IMR-90 (cell line): ENCODE measurements around the gene MRPL34. TPM values are rescaled to one million over a fixed set of nuclear protein-coding genes. Genes with fewer than 3 reads are reported as not detected.

Source experiments
- ATAC-seq: fragments of 200-7000 bp; cut with Tn5 transposase; 2 replicates; pipeline ENCODE4 v1.9.1; 2020; ENCODE audit warnings: low read depth, mild to moderate bottlenecking, moderate library complexity
- BruUV-seq: library from RNA; stranded (reverse); fragments of 400-500 nt; replicated peaks from 2 replicates; lab custom pipeline; 2021; lab: Mats Ljungman, UMichigan
- CTCF ChIA-PET: fragments of 300-600 bp; formaldehyde crosslinking; extraction: SDS; loops from one replicate; lab custom pipeline; 2021; ENCODE audit warnings: antibody characterized with exemption; lab: Yijun Ruan, JAX
- POLR2A ChIA-PET: fragments of 300-600 bp; sonication (Branson Sonifier 250); formaldehyde crosslinking; loops from one replicate; lab custom pipeline; 2022; ENCODE audit warnings: antibody characterized with exemption; ENCODE audit not compliant: unreplicated experiment; lab: Charles Lee
- DNase-seq: peaks from one replicate; pipeline ENCODE4 v3.0.0; 2013
- H2AFZ ChIP-seq: replicated peaks from 2 replicates; pipeline ENCODE3; 2013; ENCODE audit warnings: low read length, mild to moderate bottlenecking; ENCODE audit not compliant: poor library complexity
- H2AK5ac ChIP-seq: 2 replicates; pipeline ENCODE4 v1.6.1; 2013; ENCODE audit warnings: low read depth, low read length, inconsistent platforms
- H2AK9ac ChIP-seq: replicated peaks from 2 replicates; pipeline ENCODE3; 2013; ENCODE audit warnings: mild to moderate bottlenecking, low read depth, low read length, moderate library complexity; ENCODE audit not compliant: poor library complexity
- H2BK120ac ChIP-seq: 2 replicates; pipeline ENCODE4 v1.6.1; 2013; ENCODE audit warnings: low read depth, low read length, inconsistent platforms
- H2BK15ac ChIP-seq: 3 replicates; pipeline ENCODE4 v1.6.1; 2013; ENCODE audit warnings: low read depth, low read length, inconsistent platforms
- H2BK20ac ChIP-seq: 2 replicates; pipeline ENCODE4 v1.6.1; 2013; ENCODE audit warnings: low read depth, mild to moderate bottlenecking, inconsistent platforms, low read length, moderate library complexity
- H2BK5ac ChIP-seq: 2 replicates; pipeline ENCODE4 v1.6.1; 2013; ENCODE audit warnings: mild to moderate bottlenecking, low read depth, low read length, inconsistent platforms; ENCODE audit not compliant: poor library complexity, severe bottlenecking
- H3K14ac ChIP-seq: replicated peaks from 2 replicates; pipeline ENCODE4 v1.6.1; 2013; ENCODE audit warnings: low read depth, low read length, inconsistent platforms
- H3K18ac ChIP-seq: 2 replicates; pipeline ENCODE4 v1.6.1; 2013; ENCODE audit warnings: low read depth, low read length, control low read depth
- H3K23ac ChIP-seq: 2 replicates; pipeline ENCODE4 v1.6.1; 2013; ENCODE audit warnings: low read depth, low read length, inconsistent platforms
- H3K27ac ChIP-seq: 2 replicates; pipeline ENCODE4 v1.5.1; 2013; ENCODE audit warnings: mild to moderate bottlenecking, control low read depth, low read length; ENCODE audit not compliant: insufficient read depth
- H3K27me3 ChIP-seq: 2 replicates; pipeline ENCODE4 v1.6.1; 2013; ENCODE audit warnings: low read length; ENCODE audit not compliant: control insufficient read depth, insufficient read depth
- H3K36me3 ChIP-seq: 2 replicates; pipeline ENCODE4 v1.6.1; 2013; ENCODE audit warnings: low read length, mixed read lengths; ENCODE audit not compliant: control insufficient read depth, insufficient read depth
- H3K4ac ChIP-seq: 2 replicates; pipeline ENCODE4 v1.6.1; 2013; ENCODE audit warnings: low read depth, low read length, inconsistent platforms
- H3K4me1 ChIP-seq: 2 replicates; pipeline ENCODE4 v1.6.1; 2013; ENCODE audit warnings: low read length, mixed read lengths; ENCODE audit not compliant: control insufficient read depth, insufficient read depth
- H3K4me2 ChIP-seq: 2 replicates; pipeline ENCODE4 v1.6.1; 2013; ENCODE audit warnings: low read depth, mild to moderate bottlenecking, control low read depth, low read length, moderate library complexity
- H3K4me3 ChIP-seq: 2 replicates; pipeline ENCODE4 v1.5.1; 2013; ENCODE audit warnings: low read depth, mild to moderate bottlenecking, control low read depth, low read length, moderate library complexity; ENCODE audit not compliant: insufficient read depth
- H3K56ac ChIP-seq: 2 replicates; pipeline ENCODE4 v1.6.1; 2013; ENCODE audit warnings: low read length, inconsistent platforms; ENCODE audit not compliant: insufficient read depth; ENCODE audit errors: extremely low read depth
- H3K79me1 ChIP-seq, 2 experiments: 2 replicates each; pipeline ENCODE4 v1.6.1; 2013; ENCODE audit warnings: low read length in 2 of 2, inconsistent platforms in 1 of 2, low read depth in 1 of 2
- H3K9ac ChIP-seq: 2 replicates; pipeline ENCODE4 v1.6.1; 2013; ENCODE audit warnings: low read depth, low read length, control low read depth
- H3K9me1 ChIP-seq: 2 replicates; pipeline ENCODE4 v1.6.1; 2013; ENCODE audit warnings: low read length, inconsistent platforms; ENCODE audit not compliant: insufficient read depth
- H3K9me3 ChIP-seq: 2 replicates; pipeline ENCODE4 v1.6.1; 2013; ENCODE audit warnings: low read length; ENCODE audit not compliant: control insufficient read depth, insufficient read depth
- H4K20me1 ChIP-seq: 2 replicates; pipeline ENCODE4 v1.6.1; 2013; ENCODE audit warnings: low read length, inconsistent platforms; ENCODE audit not compliant: insufficient read depth
- H4K5ac ChIP-seq: 2 replicates; pipeline ENCODE4 v1.6.1; 2013; ENCODE audit warnings: mild to moderate bottlenecking, low read depth, low read length, control low read depth
- H4K8ac ChIP-seq, 2 experiments: 2 replicates each; pipeline ENCODE4 v1.6.1; 2013; ENCODE audit warnings: low read depth in 2 of 2, low read length in 2 of 2, control low read depth in 1 of 2, inconsistent platforms in 1 of 2
- H4K91ac ChIP-seq: 2 replicates; pipeline ENCODE4 v1.6.1; 2013; ENCODE audit warnings: low read depth, low read length, inconsistent platforms; ENCODE audit not compliant: insufficient read depth
- BHLHE40 ChIP-seq: fragments of 150-350 bp; IDR thresholded peaks from 2 replicates; pipeline ENCODE4 v1.6.1; 2016; ENCODE audit warnings: mild to moderate bottlenecking, low read depth, low read length
- CHD1 ChIP-seq: IDR thresholded peaks from 2 replicates; pipeline ENCODE4 v1.6.1; 2012; ENCODE audit warnings: low read depth, low read length, improper control_type of control experiment
- MAZ ChIP-seq: IDR thresholded peaks from 2 replicates; pipeline ENCODE4 v1.6.1; 2012; ENCODE audit warnings: low read depth, mild to moderate bottlenecking, low read length, improper control_type of control experiment, moderate library complexity, borderline replicate concordance
- POLR2A ChIP-seq: IDR thresholded peaks from 2 replicates; pipeline ENCODE4 v1.6.1; 2012; ENCODE audit warnings: mild to moderate bottlenecking, low read depth, low read length
- WGBS, 2 experiments: methylation state at CpG; one replicate each; pipeline versions ENCODE4 v1.1.5 to v1.1.7; 2013; ENCODE audit warnings: missing lambda C conversion rate in 2 of 2; ENCODE audit not compliant: insufficient read length in 1 of 2; ENCODE audit errors: extremely low coverage in 2 of 2; 5-methylcytosine and 5-hydroxymethylcytosine counted together
- dilution Hi-C: fragments of 300-500 bp; cut with HindIII; formaldehyde crosslinking; loops from one replicate; pipeline ENCODE4 v1.14.3; 2018; ENCODE audit warnings: low sequenced_read_pairs; ENCODE audit not compliant: unreplicated experiment
- in situ Hi-C: fragments of 300-500 bp; cut with MboI; formaldehyde crosslinking; loops from 3 replicates; pipeline ENCODE4 v1.14.3; 2019; ENCODE audit warnings: low sequenced_read_pairs, inconsistent platforms, mixed read lengths
- intact Hi-C: fragments of 100-400 bp; cut with micrococcal nuclease; formaldehyde crosslinking; loops from 2 replicates; pipeline ENCODE4 v1.10.0; 2022
- polyA plus RNA-seq, 3 experiments: library from polyadenylated mRNA; depleted of rRNA; stranded (reverse); fragments of >200 nt; gene quantifications; 2 replicates each; pipeline ENCODE4 v1.2.3, GENCODE V29; 2012; ENCODE audit warnings: low replicate concordance in 1 of 3
- total RNA-seq: library from RNA; depleted of rRNA; stranded (reverse); fragments of >200 nt; gene quantifications from 2 replicates; pipeline ENCODE4 v1.2.3, GENCODE V29; 2012; rRNA removed
- TF ChIP-seq, protein P1 (sequence below): conservative IDR thresholded peaks from 2 replicates; pipeline ENCODE4 v1.5.1; 2012; ENCODE audit warnings: mild to moderate bottlenecking, low read depth, low read length, improper control_type of control experiment
- TF ChIP-seq, protein P2 (sequence below): fragments of 150-350 bp; IDR thresholded peaks from 2 replicates; pipeline ENCODE4 v1.6.1; 2016; ENCODE audit warnings: low read depth, mild to moderate bottlenecking, low read length, moderate library complexity, borderline replicate concordance

Gene MRPL34
- total and polyA plus RNA-seq, 2 of the 4 experiments (the other 2 are of a cell fraction), result 7.3 to 37.0 TPM

DNA sequence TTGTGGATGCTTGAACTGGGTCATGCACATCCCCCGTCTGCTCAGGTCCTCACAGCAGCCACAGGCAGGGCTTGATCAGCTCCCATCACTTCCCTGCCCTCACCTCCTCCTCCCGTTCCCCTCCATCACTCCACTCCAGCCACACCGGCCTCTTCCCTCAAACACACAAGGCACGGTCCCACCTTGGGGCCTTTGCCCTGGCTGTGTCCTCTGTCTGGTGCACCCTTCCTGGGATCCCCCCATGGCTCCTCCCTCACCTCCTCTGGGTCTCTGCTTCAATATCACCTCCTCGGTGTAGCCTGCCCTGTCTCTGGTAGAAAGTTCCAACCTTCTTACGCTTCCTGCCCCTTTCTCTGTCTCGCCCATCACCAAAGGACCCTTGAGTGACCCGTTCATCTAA, 47.7 kb downstream of the MRPL34 start:
- ATAC-seq (no peak), DNase-seq (no peak)
- no peak overlapping the region for H3K4ac ChIP-seq
- no peak overlapping the region for H2AK9ac ChIP-seq
- H3K56ac ChIP-seq, result no peak overlapping the region
- H3K18ac ChIP-seq, result no peak overlapping the region
- no peak overlapping the region for H4K8ac ChIP-seq
- H3K36me3 ChIP-seq, result no peaks in the 10 kb centered on the region
- H3K9me3 ChIP-seq, result no peaks in the 10 kb centered on the region
- intact Hi-C loops (no loop called here), dilution Hi-C loops (no loop called here), in situ Hi-C loops (no loop called here)
- no peak overlapping the region for H3K23ac ChIP-seq
- peak overlapping the region; percentile 34 for H2AFZ ChIP-seq
- ChIA-PET CTCF (no interaction called here), POLR2A (no interaction called here)
- no peak overlapping the region for H2BK15ac ChIP-seq
- H3K27me3 ChIP-seq, result peaks cover 8% of the 10 kb centered on the region; the same call in 1 of the 2 replicates
- H3K4me2 ChIP-seq, result no peak overlapping the region
- H2BK5ac ChIP-seq, result no peak overlapping the region
- H4K91ac ChIP-seq, result no peak overlapping the region
- H3K14ac ChIP-seq, result no peak overlapping the region
- H3K9me1 ChIP-seq, result no peaks in the 10 kb centered on the region
- no peak overlapping the region for H3K9ac ChIP-seq
- no peak overlapping the region for H2AK5ac ChIP-seq
- no peak overlapping the region for H3K27ac ChIP-seq
- TF ChIP-seq MAZ (no peak), POLR2A (no peak), BHLHE40 (no peak), CHD1 (no peak)
- TF ChIP-seq, protein P1, sequence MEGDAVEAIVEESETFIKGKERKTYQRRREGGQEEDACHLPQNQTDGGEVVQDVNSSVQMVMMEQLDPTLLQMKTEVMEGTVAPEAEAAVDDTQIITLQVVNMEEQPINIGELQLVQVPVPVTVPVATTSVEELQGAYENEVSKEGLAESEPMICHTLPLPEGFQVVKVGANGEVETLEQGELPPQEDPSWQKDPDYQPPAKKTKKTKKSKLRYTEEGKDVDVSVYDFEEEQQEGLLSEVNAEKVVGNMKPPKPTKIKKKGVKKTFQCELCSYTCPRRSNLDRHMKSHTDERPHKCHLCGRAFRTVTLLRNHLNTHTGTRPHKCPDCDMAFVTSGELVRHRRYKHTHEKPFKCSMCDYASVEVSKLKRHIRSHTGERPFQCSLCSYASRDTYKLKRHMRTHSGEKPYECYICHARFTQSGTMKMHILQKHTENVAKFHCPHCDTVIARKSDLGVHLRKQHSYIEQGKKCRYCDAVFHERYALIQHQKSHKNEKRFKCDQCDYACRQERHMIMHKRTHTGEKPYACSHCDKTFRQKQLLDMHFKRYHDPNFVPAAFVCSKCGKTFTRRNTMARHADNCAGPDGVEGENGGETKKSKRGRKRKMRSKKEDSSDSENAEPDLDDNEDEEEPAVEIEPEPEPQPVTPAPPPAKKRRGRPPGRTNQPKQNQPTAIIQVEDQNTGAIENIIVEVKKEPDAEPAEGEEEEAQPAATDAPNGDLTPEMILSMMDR, result no peak
- TF ChIP-seq, protein P2, sequence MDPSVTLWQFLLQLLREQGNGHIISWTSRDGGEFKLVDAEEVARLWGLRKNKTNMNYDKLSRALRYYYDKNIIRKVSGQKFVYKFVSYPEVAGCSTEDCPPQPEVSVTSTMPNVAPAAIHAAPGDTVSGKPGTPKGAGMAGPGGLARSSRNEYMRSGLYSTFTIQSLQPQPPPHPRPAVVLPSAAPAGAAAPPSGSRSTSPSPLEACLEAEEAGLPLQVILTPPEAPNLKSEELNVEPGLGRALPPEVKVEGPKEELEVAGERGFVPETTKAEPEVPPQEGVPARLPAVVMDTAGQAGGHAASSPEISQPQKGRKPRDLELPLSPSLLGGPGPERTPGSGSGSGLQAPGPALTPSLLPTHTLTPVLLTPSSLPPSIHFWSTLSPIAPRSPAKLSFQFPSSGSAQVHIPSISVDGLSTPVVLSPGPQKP, result no peak
- H2BK120ac ChIP-seq, result no peak overlapping the region
- H4K5ac ChIP-seq, result no peak overlapping the region
- BruUV-seq, result no TSS peak
- no peaks in the 10 kb centered on the region; the same call in 1 of the 2 replicates for H4K20me1 ChIP-seq
- H3K4me3 ChIP-seq, result no peak overlapping the region
- H3K79me1 ChIP-seq, result no peaks in the 10 kb centered on the region
- H3K4me1 ChIP-seq, result 0 out of 2 replicates have a peak, but pooled peaks cover 2% of the 10 kb centered on the region
- H2BK20ac ChIP-seq, result no peak overlapping the region
- 81% methylated on average over 8 of the region's 8 CpGs; no CpG with 5 or more reads in 1 of the 2 experiments for WGBS, 2 experiments

Other genes starting within 250 kb of the MRPL34 start
- 3.4 and 3.9 TPM in 2 replicates for gene HAUS8, start 230.4 kb upstream of the MRPL34 start, total RNA-seq
- gene HAUS8, start 230.4 kb upstream of the MRPL34 start, polyA plus RNA-seq (2012; rRNA removed), result 12.8 and 14.2 TPM in 2 replicates
- 59.7 and 61.8 TPM in 2 replicates for gene MYO9B, start 230.1 kb upstream of the MRPL34 start, total RNA-seq
- gene MYO9B, start 230.1 kb upstream of the MRPL34 start, polyA plus RNA-seq (2012; rRNA removed), result 77.8 and 91.3 TPM in 2 replicates
- 17.2 and 18.1 TPM in 2 replicates for gene USE1, start 90.5 kb upstream of the MRPL34 start, total RNA-seq
- gene USE1, start 90.5 kb upstream of the MRPL34 start, polyA plus RNA-seq (2012; rRNA removed), result 24.2 and 28.7 TPM in 2 replicates
- gene OCEL1, start 79.6 kb upstream of the MRPL34 start, total RNA-seq, result 0.83 and 1.1 TPM in 2 replicates
- gene OCEL1, start 79.6 kb upstream of the MRPL34 start, polyA plus RNA-seq (2012; rRNA removed), result 5.7 and 7.2 TPM in 2 replicates
- 8.4 and 10.0 TPM in 2 replicates for gene NR2F6, start 60.0 kb upstream of the MRPL34 start, total RNA-seq
- 20.5 and 28.5 TPM in 2 replicates for gene NR2F6, start 60.0 kb upstream of the MRPL34 start, polyA plus RNA-seq (2012; rRNA removed)
- gene USHBP1, start 41.1 kb upstream of the MRPL34 start, total RNA-seq, result not detected in 2 replicates
- not detected in 2 replicates for gene USHBP1, start 41.1 kb upstream of the MRPL34 start, polyA plus RNA-seq (2012; rRNA removed)
- gene BABAM1, start 38.4 kb upstream of the MRPL34 start, total RNA-seq, result 76.7 and 101 TPM in 2 replicates
- gene BABAM1, start 38.4 kb upstream of the MRPL34 start, polyA plus RNA-seq (2012; rRNA removed), result 95.1 and 106 TPM in 2 replicates
- under 0.01 and 0.28 TPM in 2 replicates for gene ANKLE1, start 24.0 kb upstream of the MRPL34 start, total RNA-seq
- 0.87 and 1.0 TPM in 2 replicates for gene ANKLE1, start 24.0 kb upstream of the MRPL34 start, polyA plus RNA-seq (2012; rRNA removed)
- 3.6 and 3.9 TPM in 2 replicates for gene ABHD8, start 2.4 kb upstream of the MRPL34 start, total RNA-seq
- 10.2 and 11.4 TPM in 2 replicates for gene ABHD8, start 2.4 kb upstream of the MRPL34 start, polyA plus RNA-seq (2012; rRNA removed)
- 33.7 and 35.0 TPM in 2 replicates for gene DDA1, start 3.7 kb downstream of the MRPL34 start, total RNA-seq
- gene DDA1, start 3.7 kb downstream of the MRPL34 start, polyA plus RNA-seq (2012; rRNA removed), result 87.2 and 113 TPM in 2 replicates
- 1.6 and 1.7 TPM in 2 replicates for gene ANO8, start 29.0 kb downstream of the MRPL34 start, total RNA-seq
- 5.3 and 5.6 TPM in 2 replicates for gene ANO8, start 29.0 kb downstream of the MRPL34 start, polyA plus RNA-seq (2012; rRNA removed)
- 4.3 and 4.7 TPM in 2 replicates for gene GTPBP3, start 31.7 kb downstream of the MRPL34 start, total RNA-seq
- 14.6 and 15.1 TPM in 2 replicates for gene GTPBP3, start 31.7 kb downstream of the MRPL34 start, polyA plus RNA-seq (2012; rRNA removed)
- not detected in 2 replicates for gene PLVAP, start 71.5 kb downstream of the MRPL34 start, total RNA-seq
- not detected in 2 replicates for gene PLVAP, start 71.5 kb downstream of the MRPL34 start, polyA plus RNA-seq (2012; rRNA removed)
- not detected in 2 replicates for gene CCDC194, start 88.3 kb downstream of the MRPL34 start, total RNA-seq
- gene CCDC194, start 88.3 kb downstream of the MRPL34 start, polyA plus RNA-seq (2012; rRNA removed), result not detected in 2 replicates
- gene BST2, start 99.8 kb downstream of the MRPL34 start, total RNA-seq, result 0.18 and 0.28 TPM in 2 replicates
- gene BST2, start 99.8 kb downstream of the MRPL34 start, polyA plus RNA-seq (2012; rRNA removed), result 0.67 and 0.92 TPM in 2 replicates
- gene MVB12A, start 114.2 kb downstream of the MRPL34 start, total RNA-seq, result 13.8 and 13.9 TPM in 2 replicates
- gene MVB12A, start 114.2 kb downstream of the MRPL34 start, polyA plus RNA-seq (2012; rRNA removed), result 43.9 and 44.3 TPM in 2 replicates
- gene TMEM221, start 142.8 kb downstream of the MRPL34 start, total RNA-seq, result not detected in 2 replicates
- gene TMEM221, start 142.8 kb downstream of the MRPL34 start, polyA plus RNA-seq (2012; rRNA removed), result 0.06 and 0.12 TPM in 2 replicates
- not detected in 2 replicates for gene NXNL1, start 155.1 kb downstream of the MRPL34 start, total RNA-seq
- gene NXNL1, start 155.1 kb downstream of the MRPL34 start, polyA plus RNA-seq (2012; rRNA removed), result not detected in 2 replicates
- gene SLC27A1, start 164.7 kb downstream of the MRPL34 start, total RNA-seq, result 4.8 and 5.6 TPM in 2 replicates
- 12.9 and 15.6 TPM in 2 replicates for gene SLC27A1, start 164.7 kb downstream of the MRPL34 start, polyA plus RNA-seq (2012; rRNA removed)
- 33.9 and 37.2 TPM in 2 replicates for gene PGLS, start 205.8 kb downstream of the MRPL34 start, total RNA-seq
- gene PGLS, start 205.8 kb downstream of the MRPL34 start, polyA plus RNA-seq (2012; rRNA removed), result 74.3 and 92.0 TPM in 2 replicates
- gene COLGALT1, start 249.8 kb downstream of the MRPL34 start, total RNA-seq, result 74.2 and 77.1 TPM in 2 replicates
- gene COLGALT1, start 249.8 kb downstream of the MRPL34 start, polyA plus RNA-seq (2012; rRNA removed), result 117 and 124 TPM in 2 replicates